Suppressor macrophage treated with lipopolysaccharide for 1 hour (primary cell): ENCODE data around the gene KIF7.

Source experiments
- DNase-seq, 3 donors: peaks; one replicate each; pipeline ENCODE4 v3.0.0-alpha.2; 2020 to 2022

Gene KIF7

GRCh38 chr15:89668171-89668570 is 12.9 kb upstream of the KIF7 start:
- no peak for DNase-seq

- DNase-seq = no peak
These were observed 12.4 kb upstream of the KIF7 start for GRCh38 chr15:89667706-89667960.

DNA sequence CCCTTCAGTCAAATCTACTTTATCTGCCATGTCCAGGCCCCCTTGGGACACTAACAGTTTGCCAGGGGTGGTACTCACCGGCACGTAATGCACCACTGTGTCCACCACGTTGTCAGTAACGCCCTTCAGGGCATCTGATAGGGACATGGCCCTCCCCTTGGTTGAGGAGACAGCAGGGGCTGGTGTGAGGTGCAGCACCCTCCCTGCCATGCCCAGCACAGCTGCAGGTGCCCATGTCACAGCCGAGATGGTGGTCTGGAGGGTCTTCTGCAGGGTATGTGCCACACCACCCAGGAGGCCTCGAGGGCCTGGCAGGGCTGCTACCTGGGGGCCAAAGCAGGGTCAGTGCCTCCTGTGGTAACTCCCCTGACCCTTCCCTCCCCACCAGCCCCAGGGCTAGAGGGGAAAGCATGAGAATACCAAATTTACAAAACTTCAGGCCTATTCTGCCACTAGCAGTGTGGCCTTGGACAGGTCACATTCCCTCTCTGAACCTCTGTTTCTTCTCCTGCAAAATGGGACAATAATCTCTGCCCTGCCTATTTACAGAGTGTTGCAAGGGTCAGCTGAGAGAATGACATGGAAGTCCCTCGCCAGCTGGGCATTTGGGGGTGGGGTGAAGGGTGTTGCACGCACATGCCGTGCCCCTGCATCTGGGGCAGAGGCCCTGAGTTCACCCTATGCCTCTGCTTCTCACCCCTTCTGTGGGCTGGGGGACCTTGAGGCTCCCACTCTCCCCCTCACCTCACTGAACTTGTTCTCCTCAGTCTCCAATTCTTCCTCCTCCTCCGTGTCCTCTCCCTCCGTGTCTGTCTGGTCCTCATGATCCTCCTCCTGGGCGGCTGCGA is 11.8 kb upstream of the KIF7 start:
- no peak for DNase-seq

- DNase-seq = no peak
These were observed 11.1 kb upstream of the KIF7 start for GRCh38 chr15:89666184-89666857.

- DNase-seq = peak; percentile 65 to 78 (median 71)
These were observed 10.3 kb upstream of the KIF7 start for GRCh38 chr15:89665449-89666181.

- DNase-seq = no peak
These were observed 9.4 kb upstream of the KIF7 start for GRCh38 chr15:89664441-89665350.

DNA sequence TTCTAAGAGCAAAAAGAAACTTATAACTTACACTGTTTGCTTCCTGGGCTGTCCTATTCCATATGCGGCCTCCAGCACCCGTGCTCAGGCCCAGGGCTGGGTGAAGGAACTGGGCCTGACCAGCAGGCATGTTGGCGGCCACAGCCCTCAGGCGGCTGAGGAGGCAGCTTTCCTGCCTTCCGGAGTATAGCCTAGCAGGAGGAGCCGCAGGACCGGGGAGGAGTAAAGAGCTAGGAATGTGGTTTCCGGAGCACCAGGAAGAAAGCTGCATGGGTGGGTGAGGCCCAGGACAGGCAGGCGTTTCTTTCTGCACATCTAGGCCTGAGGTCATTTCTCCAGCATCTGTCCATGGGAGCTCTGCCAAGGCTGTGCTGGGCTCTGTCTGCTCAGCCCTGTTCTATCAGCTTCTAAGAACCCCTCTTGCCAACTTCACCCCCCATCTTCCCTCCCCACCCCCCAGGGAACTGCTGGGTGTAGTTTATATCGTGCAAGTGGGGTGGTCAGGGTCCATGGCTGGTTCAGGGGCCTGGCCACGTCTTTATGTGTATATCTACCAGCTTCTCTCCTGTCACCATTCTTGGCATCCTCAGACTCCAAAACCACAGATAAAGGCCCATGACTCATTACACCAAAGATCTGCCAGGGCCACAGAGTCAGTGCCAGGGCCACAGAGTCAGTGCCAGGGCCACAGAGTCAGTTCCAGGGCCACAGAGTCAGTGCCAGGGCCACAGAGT is 7.8 kb upstream of the KIF7 start:
- peak in 2 of 3 donors; percentile 20 to 22 for DNase-seq

GRCh38 chr15:89660556-89660955 is 5.3 kb upstream of the KIF7 start:
- DNase-seq = no peak

DNA sequence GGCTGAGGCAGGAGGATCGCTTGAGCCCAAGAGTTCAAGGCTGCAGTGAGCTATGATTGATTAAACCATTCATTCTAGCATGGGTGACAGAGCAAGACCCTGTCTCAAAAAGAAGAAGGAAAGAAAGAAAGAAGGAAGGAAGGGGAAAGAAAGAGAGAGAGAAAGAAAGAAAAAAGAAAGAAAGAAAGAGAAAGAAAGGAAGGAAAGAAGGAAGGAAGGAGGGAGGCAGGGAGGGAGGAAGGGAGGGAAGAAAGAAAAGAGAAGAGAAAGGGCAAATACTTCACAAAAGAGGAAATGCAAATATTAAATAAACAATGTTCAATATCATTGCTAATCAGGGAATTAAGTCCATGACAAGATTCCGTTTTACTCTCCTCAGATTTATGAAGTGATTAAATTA is 4.0 kb upstream of the KIF7 start:
- no peak for DNase-seq

GRCh38 chr15:89657686-89658200 is 2.5 kb upstream of the KIF7 start:
- DNase-seq = no peak

GRCh38 chr15:89656116-89656815 is 999 bp upstream of the KIF7 start:
- DNase-seq = no peak

GRCh38 chr15:89654301-89654761 is 936 bp downstream of the KIF7 start:
- peak in 1 of 3 donors; percentile 2 for DNase-seq

GRCh38 chr15:89653578-89653977 is 1.7 kb downstream of the KIF7 start:
- DNase-seq = no peak

DNA sequence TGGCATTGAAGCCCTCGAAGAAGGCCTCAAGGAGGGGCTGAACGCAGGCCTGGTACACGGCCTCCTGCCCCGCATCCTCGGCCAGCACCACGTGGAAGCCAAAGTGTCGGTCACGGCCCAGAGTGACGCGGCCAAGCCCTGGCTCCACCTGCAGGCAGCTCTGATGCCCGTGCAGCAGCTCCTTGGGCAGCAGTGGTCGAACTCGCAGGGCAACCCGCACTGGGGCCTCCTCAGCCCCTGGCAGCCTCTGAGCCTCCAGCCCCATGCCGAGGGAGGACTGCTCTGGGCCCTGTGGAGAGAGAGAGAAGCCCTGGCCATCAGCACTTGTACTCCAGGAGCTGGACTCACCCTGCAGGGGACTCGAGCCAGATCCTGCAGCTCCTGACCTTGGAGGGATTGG is 2.6 kb downstream of the KIF7 start:
- no peak for DNase-seq

DNA sequence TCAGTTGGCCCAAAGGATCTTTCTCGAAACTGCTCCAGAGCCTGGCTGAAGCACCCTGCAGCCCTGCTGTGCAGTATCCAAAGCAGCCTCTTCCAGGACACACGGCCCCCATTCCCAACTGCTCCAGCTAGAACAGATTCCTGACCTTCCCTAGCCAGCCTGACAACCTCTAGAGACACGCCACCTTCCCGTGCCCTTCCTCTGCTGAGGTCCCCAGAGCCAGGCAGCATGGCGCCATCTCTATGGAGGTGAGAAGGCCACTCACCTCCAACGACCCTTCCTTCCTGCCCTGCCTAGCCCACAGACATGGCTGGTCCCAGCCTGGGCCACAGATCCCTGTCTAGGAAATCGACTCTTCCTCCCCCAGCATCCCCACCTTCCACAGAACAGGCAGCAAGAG is 3.1 kb downstream of the KIF7 start:
- DNase-seq = no peak

GRCh38 chr15:89649716-89650115 is 5.6 kb downstream of the KIF7 start:
- no peak for DNase-seq

DNA sequence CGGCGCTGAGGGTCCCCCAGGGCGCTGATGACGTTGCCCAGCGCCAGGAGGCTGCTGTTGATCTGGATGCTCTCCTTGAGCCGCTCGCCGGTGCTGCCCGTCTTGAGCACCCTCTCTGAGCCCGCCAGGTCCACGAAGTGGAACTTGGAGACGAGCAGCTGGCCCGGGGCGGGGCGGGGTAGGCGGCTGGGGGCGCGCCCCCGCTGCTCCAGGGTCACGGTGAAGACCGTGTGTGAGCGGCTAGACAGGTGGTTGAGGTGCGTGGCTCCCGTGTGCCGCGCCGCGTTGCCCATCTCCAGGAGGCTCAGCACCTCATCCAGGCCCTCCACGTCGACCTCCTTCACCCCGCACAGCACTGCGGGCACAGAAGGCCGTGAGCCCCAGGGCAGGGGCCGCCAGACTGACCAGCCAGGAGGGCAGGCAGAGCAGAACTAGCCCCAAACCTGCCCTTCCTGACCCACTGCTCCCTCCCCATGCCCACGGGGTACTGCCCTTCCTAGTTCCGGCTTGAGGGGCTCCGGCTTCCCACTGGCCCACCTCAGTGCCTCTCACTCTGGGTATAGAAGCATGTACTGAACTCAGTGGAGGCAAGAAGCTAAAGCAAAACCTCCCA is 6.1 kb downstream of the KIF7 start:
- no peak for DNase-seq

- no peak for DNase-seq
These were observed 6.9 kb downstream of the KIF7 start for GRCh38 chr15:89648106-89649012.

GRCh38 chr15:89647191-89647851 is 7.9 kb downstream of the KIF7 start:
- peak; percentile 59 to 84 (median 70) for DNase-seq
